Liver (tissue), 3 donors: ENCODE results near the gene TMEM109.

Source experiments
- CTCF ChIP-seq: fragments of 150-350 bp; IDR thresholded peaks from 2 replicates; pipeline ENCODE4 v1.5.1; 2017; ENCODE audit warnings: improper control_type of control experiment, low read depth, low read length; ENCODE audit not compliant: missing input control
- RAD21 ChIP-seq, 2 donors: IDR thresholded peaks; 2 replicates each; pipeline ENCODE4 v1.6.1; 2016; ENCODE audit warnings: antibody characterized with exemption in 2 of 2, mild to moderate bottlenecking in 2 of 2
- YY1 ChIP-seq: IDR thresholded peaks from 2 replicates; pipeline ENCODE4 v1.6.1; 2016; ENCODE audit warnings: antibody characterized with exemption, mild to moderate bottlenecking
- ZBTB33 ChIP-seq: IDR thresholded peaks from 2 replicates; pipeline ENCODE4 v1.6.1; 2016; ENCODE audit warnings: antibody characterized with exemption
- donor health status: healthy.
- donor health status: healthy.

- no peak for TF ChIP-seq CTCF
- no peak for TF ChIP-seq RAD21 (IDR thresholded peaks at IDR 0.05)
- no peak for TF ChIP-seq YY1
- TF ChIP-seq ZBTB33: no peak
These were observed 11.3 kb upstream of the TMEM109 start for GRCh38 chr11:60902625-60903024.
